SHP77 (cell line): Measurements from ENCODE around the gene PIP4K2C.
A peak's percentile ranks its signal among the peaks of the same experiment; 100 is the strongest.
"Not testable (repeated sequence)": the region's sequence is repeated elsewhere in the genome, so short reads cannot be mapped to it uniquely, and the experiment has no call there.

Experiments
- DNase-seq, 2 experiments: peaks; one replicate each; lab custom pipeline; 2025; lab: John Stamatoyannopoulos, UW

Gene PIP4K2C

GRCh38 chr12:57584690-57585089, 6.3 kb upstream of the PIP4K2C start:
- DNase-seq, result no peak

- no peak for DNase-seq
Observed at GRCh38 chr12:57585156-57585555, 5.8 kb upstream of the PIP4K2C start.

- no peak for DNase-seq
Observed at GRCh38 chr12:57586128-57586527, 4.9 kb upstream of the PIP4K2C start.

GRCh38 chr12:57586832-57587429, 4.1 kb upstream of the PIP4K2C start:
- DNase-seq, result no peak

- not testable (repeated sequence) for DNase-seq
Observed at GRCh38 chr12:57588951-57589610, 1.9 kb upstream of the PIP4K2C start.

GRCh38 chr12:57590479-57590863, 521 bp upstream of the PIP4K2C start:
- DNase-seq, result no peak

GRCh38 chr12:57591782-57592325, 862 bp downstream of the PIP4K2C start:
- DNase-seq, result peak in 1 of 2 experiments; percentile 5

GRCh38 chr12:57592551-57593165, 1.7 kb downstream of the PIP4K2C start:
- no peak for DNase-seq

GRCh38 chr12:57593187-57593586, 2.2 kb downstream of the PIP4K2C start:
- no peak for DNase-seq

GRCh38 chr12:57600395-57600794, 9.4 kb downstream of the PIP4K2C start:
- no peak for DNase-seq

GRCh38 chr12:57602544-57602943, 11.6 kb downstream of the PIP4K2C start:
- DNase-seq, result no peak

GRCh38 chr12:57603324-57603723, 12.3 kb downstream of the PIP4K2C start:
- DNase-seq, result no peak

GRCh38 chr12:57603815-57604453, 12.9 kb downstream of the PIP4K2C start:
- DNase-seq, result no peak

- peak in 1 of 2 experiments; percentile 25 for DNase-seq
Observed at GRCh38 chr12:57604454-57604991, 13.5 kb downstream of the PIP4K2C start, which contains the start of gene DTX3. DTX3 (plus strand) TSS chr12:57604824; CDS start chr12:57606518, 1,694 bp downstream.

- no peak for DNase-seq
Observed at GRCh38 chr12:57604992-57605810, 14.2 kb downstream of the PIP4K2C start.

- DNase-seq, result no peak
Observed at GRCh38 chr12:57605811-57606311, 14.9 kb downstream of the PIP4K2C start.

- DNase-seq, result no peak
Observed at GRCh38 chr12:57606399-57606798, 15.4 kb downstream of the PIP4K2C start.

GRCh38 chr12:57606821-57607220, 15.8 kb downstream of the PIP4K2C start:
- no peak for DNase-seq

- no peak for DNase-seq
Observed at GRCh38 chr12:57607958-57608663, 17.1 kb downstream of the PIP4K2C start.

GRCh38 chr12:57609101-57609780, 18.2 kb downstream of the PIP4K2C start:
- no peak for DNase-seq
